ENCODE data around the gene BACH1.
A peak's percentile ranks its signal among the peaks of the same experiment; 100 is the strongest.

The BACH1 gene

GRCh38 chr21:29340228-29340627 lies 41.5 kb downstream of the BACH1 start:
- TF ChIP-seq CTCF (IDR thresholded peaks at IDR 0.05; ENCODE audit: insufficient read depth, low read length, missing control alignments): no peak
- ChIA-PET POLR2A (interaction anchor here (0.7 to 1.2 kb wide), 2 partner anchors 11 to 41 kb away, joined by 3 read pairs; partner anchors contain the start of gene BACH1), CTCF (interaction anchor here (1.0 to 2.5 kb wide), 5 partner anchors 9 to 176 kb away, joined by 3 to 9 read pairs (median 4); no protein-coding TSS in a partner anchor)
- H3K4me3 ChIP-seq (ENCODE audit: low read depth, low read length): no peak overlapping the region
- no peak for DNase-seq (ENCODE audit: low read depth, low spot score)

- no peak overlapping the region; the same call in 1 of the 2 replicates for H3K4me3 ChIP-seq (ENCODE audit: low read depth, low read length)
- ChIA-PET CTCF (interaction anchor here (0.7 to 3.8 kb wide), 7 partner anchors 7 to 178 kb away, joined by 3 to 20 read pairs (median 4); no protein-coding TSS in a partner anchor), POLR2A (interaction anchor here (0.6 to 2.8 kb wide), 3 partner anchors 23 to 323 kb away, joined by 3 to 11 read pairs (median 3); partner anchors contain the start of gene RWDD2B)
- peak; percentile 95 for DNase-seq (ENCODE audit: low read depth, low spot score)
- peak; percentile 13 for TF ChIP-seq CTCF (IDR thresholded peaks at IDR 0.05; ENCODE audit: insufficient read depth, low read length, missing control alignments)
Observed at GRCh38 chr21:29342363-29342957, 43.7 kb downstream of the BACH1 start.

- DNase-seq (ENCODE audit: low read depth, low spot score): peak; percentile 64
- H3K4me3 ChIP-seq (ENCODE audit: low read depth, low read length): no peak overlapping the region
- POLR2A ChIA-PET: interaction anchor here (0.6 to 2.8 kb wide), 6 partner anchors 8 to 325 kb away, joined by 3 to 11 read pairs (median 3); partner anchors contain the start of gene RWDD2B
- TF ChIP-seq CTCF (IDR thresholded peaks at IDR 0.05; ENCODE audit: insufficient read depth, low read length, missing control alignments): no peak
- CTCF ChIA-PET: interaction anchor here (0.7 to 3.8 kb wide), 5 partner anchors 9 to 255 kb away, joined by 3 to 20 read pairs (median 5); no protein-coding TSS in a partner anchor
Observed at GRCh38 chr21:29343519-29343918, 44.8 kb downstream of the BACH1 start.

GRCh38 chr21:29346281-29346680 lies 47.6 kb downstream of the BACH1 start:
- H3K4me3 ChIP-seq (ENCODE audit: low read depth, low read length): no peak overlapping the region
- no peak for DNase-seq (ENCODE audit: low read depth, low spot score)
- ChIA-PET POLR2A (no interaction called here), CTCF (interaction anchor here (0.8 kb wide), 1 partner anchor 182 kb away, joined by 3 read pairs; no protein-coding TSS in a partner anchor)
- TF ChIP-seq CTCF (IDR thresholded peaks at IDR 0.05; ENCODE audit: insufficient read depth, low read length, missing control alignments): no peak

- POLR2A ChIA-PET: no interaction called here
- no peak for DNase-seq (ENCODE audit: low read depth, low spot score)
- CTCF ChIA-PET: interaction anchor here (0.8 kb wide), 1 partner anchor 182 kb away, joined by 3 read pairs; no protein-coding TSS in a partner anchor
- no peak for TF ChIP-seq CTCF (IDR thresholded peaks at IDR 0.05; ENCODE audit: insufficient read depth, low read length, missing control alignments)
- H3K4me3 ChIP-seq (ENCODE audit: low read depth, low read length): no peak overlapping the region
Observed at GRCh38 chr21:29346771-29347170, 48.0 kb downstream of the BACH1 start.

GRCh38 chr21:29347274-29347681 lies 48.6 kb downstream of the BACH1 start:
- ChIA-PET POLR2A (no interaction called here), CTCF (interaction anchor here (1.5 to 2.2 kb wide), 2 partner anchors 47 to 183 kb away, joined by 7 to 10 read pairs; no protein-coding TSS in a partner anchor)
- no peak overlapping the region for H3K4me3 ChIP-seq (ENCODE audit: low read depth, low read length)
- no peak for DNase-seq (ENCODE audit: low read depth, low spot score)
- TF ChIP-seq CTCF (IDR thresholded peaks at IDR 0.05; ENCODE audit: insufficient read depth, low read length, missing control alignments): no peak
